Stimulated activated CD4-positive, alpha-beta T cell treated with anti-CD3 and anti-CD28 coated beads, Interleukin-2, amount 100 ng/mL, for 48 hours (primary cell): ENCODE measurements around the gene GSTO1.
"Not testable (repeated sequence)": the region's sequence is repeated elsewhere in the genome, so short reads cannot be mapped to it uniquely, and the experiment has no call there.

ENCODE experiments used
- DNase-seq, 2 donors: peaks; one replicate each; pipeline ENCODE4 v3.0.0-alpha.2; 2020

GSTO1 gene

DNA sequence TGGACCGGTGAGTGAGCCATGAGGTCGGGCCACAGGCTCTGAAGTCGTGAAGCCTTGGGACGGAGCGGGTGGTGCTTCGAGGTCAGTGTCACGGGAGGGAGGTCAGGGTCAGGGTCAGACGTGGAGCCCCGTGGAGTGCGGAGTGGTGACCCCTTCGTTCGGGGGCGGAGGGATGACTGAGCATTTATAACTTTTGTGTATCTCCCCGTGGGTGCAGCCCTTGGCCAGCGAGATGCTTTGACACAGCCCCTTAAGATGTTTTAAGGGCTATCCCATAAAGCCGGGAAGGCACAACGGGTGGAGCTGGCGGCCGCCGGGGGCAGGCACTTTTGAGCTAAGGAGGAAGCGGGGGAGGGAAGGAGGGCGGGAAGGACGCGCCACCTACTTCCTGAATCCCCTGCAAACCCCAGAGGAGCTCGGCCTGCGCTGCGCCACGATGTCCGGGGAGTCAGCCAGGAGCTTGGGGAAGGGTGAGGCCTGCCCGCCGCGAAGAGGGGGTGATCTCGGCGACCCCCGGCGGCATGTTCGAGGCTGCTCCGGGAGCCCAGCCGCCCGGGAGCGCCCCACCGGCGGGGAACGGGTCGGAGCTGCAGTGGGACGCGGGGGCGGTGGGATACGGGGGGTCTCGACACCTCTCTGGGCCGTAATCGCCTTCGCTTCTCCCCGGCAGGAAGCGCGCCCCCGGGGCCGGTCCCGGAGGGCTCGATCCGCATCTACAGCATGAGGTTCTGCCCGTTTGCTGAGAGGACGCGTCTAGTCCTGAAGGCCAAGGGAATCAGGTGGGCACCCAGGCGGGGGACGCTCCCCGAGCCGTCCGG is at the start of gene GSTO1:
TSS of gene GSTO1 (plus strand) at position 400 of the 818 bp plus-strand sequence. CDS start at position 437, 37 bp downstream.
- DNase-seq, result peak in 1 of 2 donors; percentile 41

DNA sequence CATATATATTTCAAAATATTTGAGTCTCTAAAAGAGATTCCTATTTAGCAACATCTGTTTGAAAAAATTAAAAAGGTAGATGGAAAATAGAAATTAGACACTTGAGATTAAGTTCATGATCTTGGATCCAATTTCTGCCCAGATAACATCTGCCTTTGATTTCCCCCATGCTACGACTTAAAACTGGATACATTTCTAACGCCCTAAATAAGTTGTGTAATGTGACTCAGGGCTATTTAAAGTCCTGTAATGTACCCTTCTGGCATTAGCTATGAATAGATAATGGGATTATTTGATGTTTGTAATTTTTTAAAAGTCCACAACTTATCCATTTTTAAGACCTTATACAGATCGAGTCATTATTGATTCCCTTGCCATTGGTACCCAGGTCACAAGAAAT is 46.0 kb upstream of the GSTO1 start:
- DNase-seq, result no peak

DNA sequence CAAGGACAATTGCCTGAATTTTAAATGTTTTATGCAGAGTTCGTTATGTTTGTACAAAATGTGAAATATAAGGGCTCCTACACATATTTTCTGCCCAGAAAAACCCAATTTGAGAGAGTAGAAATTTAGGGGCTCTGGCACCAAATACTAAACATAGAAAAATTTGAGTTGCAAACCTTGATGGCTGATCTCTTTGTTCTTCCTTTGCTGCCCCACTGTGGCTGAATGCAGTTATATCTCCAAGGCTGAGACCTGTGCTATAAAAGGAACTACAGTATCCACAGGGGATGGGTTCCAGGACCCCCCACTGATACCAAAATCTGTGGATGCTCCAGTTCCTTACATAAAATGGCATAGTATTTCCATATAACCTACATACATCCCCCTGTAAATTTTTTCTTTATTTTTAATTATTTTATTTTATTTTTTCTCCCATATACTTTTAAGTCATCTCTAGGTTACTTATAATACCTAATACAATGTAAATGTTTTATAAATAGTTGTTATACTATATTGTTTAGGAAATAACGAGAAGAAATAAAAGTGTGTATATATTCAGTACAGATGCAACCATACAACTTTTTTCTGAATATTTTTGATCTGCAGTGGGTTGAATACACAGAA is 45.0 kb upstream of the GSTO1 start:
- DNase-seq, result peak; percentile 11 to 17

DNA sequence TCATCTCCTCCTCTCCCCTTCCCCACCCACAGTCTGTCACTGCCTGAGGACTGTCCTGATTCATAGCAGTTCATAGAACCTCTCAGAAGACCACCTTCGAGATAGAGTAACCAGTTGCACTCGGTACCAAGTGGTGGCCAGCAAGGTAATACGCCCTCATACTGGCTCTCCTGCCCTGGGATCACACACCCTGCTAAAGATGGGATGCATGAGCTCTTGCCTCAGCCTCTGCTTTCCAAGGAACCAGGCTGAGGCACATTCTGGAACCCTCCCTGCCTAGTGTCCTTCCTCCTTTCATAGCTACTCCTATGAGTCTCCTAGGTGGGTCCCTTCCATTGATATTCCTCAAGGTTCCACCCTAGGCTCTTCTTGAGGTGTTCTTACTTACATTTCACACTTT is 38.1 kb upstream of the GSTO1 start:
- no peak for DNase-seq

DNA sequence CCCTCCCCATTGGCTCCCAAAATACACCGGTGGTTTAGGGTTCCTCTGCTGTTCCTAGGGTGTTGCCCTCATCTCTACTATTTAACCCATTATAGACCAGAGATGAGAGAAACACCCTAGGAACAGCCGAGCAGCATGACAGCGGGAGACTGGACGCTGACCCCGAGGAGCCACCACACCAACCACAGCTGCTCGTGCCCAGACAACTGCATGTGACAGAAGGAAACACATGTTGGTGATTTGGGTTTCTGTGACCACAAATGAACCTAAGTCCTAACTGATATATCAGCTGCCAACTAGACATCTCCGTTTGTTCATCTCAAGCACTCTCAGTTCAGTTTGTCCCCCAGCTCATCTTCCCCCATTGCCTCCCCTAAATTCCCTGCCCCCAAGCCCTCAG is 35.9 kb upstream of the GSTO1 start:
- DNase-seq, result no peak

DNA sequence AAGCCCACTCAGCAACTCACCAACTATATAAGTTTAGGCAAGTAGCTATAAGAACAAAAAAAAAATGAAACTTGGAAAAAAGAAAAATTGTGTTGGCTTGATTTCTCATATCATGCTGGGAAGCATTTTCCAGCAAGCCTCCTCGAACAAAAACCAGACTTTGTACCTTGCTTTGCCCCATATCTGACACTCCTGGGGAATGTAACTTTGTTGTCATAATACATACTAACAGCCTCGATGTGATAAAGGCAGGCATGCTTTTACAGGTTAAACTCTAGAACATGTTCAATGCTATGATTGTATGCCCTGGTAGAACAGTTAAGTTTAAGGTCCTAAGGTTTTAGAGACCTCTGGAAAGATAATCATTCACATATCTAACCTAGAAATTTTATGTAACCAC is 34.2 kb upstream of the GSTO1 start:
- DNase-seq, result no peak

DNA sequence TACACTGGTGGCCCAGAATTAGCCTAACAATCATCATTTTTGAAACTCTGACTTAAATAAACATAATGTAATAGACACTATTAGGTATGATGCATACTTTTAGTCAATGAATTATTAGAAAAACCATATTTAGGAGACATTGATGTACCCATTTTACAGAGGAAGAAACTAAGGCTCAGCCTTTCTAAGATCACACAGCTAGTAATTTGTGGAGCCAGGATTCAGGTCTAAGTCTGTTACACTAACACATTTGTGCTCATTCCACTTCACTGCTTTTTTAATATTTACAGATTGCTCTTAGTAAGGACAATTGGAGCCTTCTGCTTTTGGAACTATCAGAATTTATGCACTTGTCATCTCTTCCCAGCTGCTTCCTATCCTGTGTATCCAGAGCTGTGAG is 31.4 kb upstream of the GSTO1 start:
- DNase-seq, result no peak

DNA sequence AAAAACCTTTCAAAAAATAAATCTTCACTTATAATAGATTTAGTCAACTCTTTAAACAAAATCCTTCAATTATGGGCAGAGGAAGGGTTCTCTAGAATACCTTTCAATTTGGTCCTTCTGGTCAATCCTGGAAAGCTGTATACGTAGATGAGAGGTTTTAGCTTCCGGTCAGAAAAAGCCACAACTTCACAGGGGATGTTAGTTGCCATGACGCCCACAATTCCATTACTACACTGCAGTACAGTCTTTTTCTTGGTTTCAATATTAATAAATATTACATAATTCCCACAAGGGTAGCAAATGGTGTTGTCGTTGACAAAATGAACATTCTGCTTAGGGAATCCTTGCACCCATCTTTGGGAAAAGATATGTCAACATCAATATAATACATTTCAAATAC is 24.2 kb upstream of the GSTO1 start:
- no peak for DNase-seq

DNA sequence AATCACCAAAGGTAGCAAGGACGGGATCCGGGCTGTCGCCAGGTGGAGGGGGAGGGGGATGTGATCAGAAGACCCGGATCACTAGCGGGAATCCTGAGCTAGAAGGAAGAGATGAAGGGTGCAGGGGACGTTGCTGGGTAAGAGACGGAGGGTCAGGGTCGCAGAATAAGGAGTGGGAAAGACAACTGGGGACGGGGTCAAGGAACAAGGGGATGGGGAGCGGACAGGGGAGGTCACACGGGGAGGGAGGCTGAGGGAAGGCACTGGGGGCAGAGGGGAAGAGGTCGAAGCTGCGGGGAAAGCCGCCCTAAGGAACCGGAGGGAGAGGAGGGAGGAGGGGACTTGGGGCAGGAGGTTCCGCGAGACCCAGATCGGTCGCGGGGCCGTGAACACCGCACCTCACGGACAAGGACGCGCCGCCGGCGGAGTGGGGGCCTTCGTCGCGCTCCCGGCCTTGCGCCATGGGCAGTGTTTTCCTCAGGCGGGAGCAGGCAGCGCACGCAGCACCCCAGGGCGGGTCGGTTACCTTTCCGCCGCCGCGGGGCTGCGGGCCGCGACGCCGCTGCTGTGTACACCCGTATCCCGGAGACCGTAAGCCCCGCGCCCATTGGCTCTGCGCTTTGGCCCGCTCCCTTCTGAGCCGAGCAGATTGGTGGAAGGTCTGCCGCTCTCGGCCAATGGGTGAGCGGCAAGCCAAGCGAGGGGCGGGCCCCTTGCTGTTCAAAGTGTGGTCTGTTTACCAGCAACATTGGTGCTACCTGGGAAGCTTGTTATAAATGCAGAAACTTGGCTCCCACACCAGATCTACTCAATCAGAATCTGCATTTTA is 22.7 kb upstream of the GSTO1 start, which contains the start of gene CFAP43:
TSS of gene CFAP43 (minus strand) at position 581 of the 829 bp plus-strand sequence. CDS start at position 463, 118 bp downstream.
- DNase-seq, result peak; percentile 99

DNA sequence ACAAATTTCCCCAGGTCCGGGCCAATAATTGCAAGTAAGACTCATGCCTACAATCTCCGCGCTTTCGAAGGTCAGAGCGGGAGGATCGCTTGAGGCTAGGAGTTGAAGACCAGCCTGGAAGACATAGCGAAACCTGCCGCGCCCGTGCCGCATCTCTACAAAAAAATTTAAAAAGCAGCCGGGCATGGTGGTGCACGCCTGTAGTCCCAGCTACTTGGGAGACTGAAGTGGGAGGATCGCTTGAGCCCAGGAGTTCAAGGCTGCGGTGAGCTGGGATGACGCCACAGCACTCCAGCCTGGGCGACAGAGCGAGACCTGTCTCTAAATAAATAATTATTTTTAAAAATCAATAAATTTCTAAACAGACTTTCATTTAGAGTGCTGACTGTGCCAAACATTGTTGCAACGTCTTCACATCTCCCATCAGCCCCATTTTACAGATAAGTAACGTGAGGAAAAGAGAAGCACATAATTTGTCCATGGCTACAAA is 22.0 kb upstream of the GSTO1 start:
- DNase-seq, result no peak

DNA sequence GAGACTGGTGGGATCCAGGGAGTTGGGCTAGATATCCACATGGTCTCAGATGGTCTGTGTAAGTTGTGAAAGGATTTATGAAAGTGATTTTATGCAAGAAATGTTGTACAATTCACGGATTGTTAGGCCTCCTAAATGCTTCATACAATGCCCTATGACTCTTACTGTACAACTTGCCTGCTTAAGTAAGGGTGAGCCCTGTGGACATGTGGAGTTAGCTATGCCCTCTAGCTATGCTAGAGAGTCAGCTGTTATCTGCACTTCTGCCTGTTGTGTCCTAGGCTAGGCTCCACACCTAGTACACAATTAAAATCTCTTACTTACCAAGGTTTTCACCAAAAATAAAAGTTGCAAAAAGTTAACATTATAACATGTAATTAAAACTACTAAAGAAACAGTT is 20.9 kb upstream of the GSTO1 start:
- DNase-seq, result no peak

DNA sequence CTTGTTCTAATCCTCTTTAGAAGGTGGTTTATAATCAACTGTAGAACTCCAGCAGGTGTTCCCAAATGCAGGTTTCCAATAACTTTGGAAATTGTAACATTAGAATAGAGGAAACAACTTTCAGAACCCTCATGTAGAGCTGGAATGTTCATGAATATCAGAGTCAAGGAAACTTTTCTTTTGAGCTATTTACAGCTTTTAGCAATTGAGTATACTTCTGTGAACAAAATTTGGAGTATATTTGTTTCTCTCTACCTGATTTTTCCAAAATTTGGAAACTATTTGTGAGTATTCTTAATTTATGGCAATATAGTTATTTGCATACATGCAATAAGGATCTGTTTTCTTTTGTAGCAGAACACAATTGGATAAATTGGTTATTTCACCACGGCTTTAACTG is 19.8 kb upstream of the GSTO1 start:
- DNase-seq, result no peak

DNA sequence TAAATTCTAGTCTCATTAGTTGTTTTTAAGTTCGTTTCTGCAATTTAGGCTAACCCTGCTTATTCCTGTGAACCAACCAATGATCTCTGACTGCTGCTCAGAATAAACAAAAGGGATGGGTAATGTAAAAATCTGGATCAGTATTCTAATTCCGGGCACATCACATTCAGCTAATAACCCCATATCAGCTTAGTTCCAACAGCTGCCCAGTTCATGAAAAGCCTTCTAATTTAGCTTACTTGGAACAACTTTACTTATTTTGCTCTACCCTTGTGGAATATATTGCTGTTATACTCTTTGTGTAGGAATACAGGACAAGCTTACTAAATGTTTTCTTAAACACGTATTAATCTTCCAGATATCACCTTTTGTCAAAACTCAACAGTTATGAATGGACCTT is 18.9 kb upstream of the GSTO1 start:
- no peak for DNase-seq

DNA sequence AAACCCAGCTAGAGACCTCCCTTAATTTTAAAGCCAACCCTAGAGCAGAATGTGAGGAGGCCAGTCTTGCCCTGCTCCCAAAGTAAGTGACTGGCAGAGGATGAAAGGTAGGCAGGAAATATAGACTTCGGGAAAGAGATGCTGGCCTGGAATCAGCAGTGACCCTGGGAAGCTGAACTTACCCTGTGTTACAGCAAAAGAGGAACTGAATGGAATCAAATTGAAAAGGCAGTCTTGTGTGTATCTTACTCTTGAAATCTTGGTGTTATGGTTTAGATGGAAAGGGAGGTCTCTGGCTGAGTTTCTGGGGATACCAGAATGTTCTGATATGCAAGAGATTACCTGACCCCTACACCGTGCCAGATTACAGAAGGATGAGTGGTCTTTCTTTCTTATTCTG is 14.6 kb upstream of the GSTO1 start:
- DNase-seq, result no peak

DNA sequence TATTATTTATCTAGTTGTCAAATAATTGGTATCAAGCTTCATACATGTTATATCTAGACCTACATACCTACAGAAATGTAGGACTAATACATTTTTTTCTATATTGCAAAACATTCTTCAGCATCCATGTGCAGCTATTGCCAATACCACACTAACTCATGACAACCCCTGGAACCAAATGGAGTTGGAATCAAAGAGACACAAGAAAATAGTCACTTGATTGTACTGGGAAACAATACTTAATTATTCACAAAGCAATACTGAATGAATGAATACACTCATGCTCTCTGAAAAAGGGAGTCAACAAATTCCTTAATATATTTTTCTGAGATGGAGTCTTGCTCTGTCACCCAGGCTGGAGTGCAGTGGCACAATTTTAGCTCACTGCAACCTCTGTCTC is 12.1 kb upstream of the GSTO1 start:
- DNase-seq, result no peak

DNA sequence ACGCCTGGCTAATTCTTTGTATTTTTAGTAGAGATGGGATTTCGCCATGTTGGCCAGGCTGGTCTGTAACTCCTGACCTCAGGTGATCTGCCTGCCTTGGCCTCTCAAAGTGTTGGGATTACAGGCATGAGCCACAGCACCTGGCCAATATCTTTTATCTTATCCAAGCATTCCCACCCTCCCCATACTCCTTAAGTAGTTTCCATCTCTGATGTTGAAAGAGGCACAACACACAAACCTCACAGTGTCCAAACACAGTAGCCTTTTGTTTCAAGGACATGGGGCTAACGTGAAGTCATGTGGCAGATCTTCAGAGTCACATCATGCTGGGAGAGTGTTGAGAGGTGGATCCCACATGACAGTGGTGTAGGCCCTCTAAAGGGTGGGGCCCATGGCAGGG is 11.7 kb upstream of the GSTO1 start:
- not testable (repeated sequence) for DNase-seq

DNA sequence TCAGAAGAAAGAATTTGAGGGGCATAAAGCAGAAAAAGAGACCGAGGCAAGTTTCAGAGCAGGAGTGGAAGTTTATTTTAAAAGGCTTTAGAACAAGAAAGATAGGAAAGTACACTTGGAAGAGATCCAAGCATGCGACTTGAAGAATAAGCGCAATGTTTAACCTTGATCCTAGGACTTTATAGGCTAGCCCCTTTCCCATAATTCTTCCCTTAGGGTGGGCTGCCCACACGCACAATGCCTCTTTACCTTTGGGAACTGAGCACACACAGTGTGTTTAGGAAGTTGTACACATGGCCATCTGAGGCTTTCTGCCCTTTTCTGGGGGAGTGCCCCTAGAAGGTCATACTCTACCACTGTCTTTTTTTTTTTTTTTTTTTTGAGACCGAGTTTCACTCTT is 11.2 kb upstream of the GSTO1 start:
- DNase-seq, result no peak

DNA sequence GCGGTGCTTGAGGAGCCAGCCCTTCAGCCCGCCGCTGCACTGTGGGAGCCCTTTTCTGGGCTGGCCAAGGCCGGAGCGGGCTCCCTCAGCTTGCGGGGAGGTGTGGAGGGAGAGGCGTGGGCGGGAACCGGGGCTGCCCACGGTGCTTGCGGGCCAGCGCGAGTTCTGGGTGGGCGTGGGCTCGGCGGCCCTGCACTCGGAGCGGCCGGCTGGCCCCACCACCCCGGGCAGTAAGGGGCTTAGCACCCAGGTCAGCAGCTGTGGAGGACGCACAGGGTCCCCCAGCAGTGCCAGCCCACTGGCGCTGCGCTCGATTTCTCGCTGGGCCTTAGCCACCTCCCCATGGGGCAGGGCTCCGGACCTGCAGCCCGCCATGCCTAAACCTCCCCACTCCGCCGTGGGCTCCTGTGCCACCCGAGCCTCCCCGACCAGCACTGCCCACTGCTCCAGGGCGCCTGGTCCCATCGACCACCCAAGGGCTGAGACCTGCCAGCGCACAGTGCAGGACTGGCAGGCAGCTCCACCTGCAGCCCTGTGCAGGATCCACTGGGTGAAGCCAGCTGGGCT is 9.5 kb upstream of the GSTO1 start:
- DNase-seq, result no peak

DNA sequence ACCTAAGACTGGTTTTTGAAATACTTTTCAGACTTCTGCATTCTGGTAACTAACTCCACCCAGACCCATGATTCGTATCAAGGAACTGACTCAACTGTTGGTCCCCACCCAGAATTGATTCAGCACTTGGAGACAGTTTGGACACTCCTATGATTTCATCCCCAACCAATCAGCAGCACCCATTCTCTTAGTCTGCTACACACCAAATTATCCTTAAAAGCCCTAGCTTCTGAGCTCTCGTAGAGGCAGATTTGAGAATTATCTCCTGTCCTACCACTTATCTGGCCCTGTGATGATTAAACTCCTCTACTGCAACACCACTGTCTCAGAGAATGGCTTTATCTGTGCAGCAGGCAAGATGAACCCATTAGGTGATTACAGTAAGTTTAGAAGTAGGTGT is 7.7 kb upstream of the GSTO1 start:
- DNase-seq, result no peak

DNA sequence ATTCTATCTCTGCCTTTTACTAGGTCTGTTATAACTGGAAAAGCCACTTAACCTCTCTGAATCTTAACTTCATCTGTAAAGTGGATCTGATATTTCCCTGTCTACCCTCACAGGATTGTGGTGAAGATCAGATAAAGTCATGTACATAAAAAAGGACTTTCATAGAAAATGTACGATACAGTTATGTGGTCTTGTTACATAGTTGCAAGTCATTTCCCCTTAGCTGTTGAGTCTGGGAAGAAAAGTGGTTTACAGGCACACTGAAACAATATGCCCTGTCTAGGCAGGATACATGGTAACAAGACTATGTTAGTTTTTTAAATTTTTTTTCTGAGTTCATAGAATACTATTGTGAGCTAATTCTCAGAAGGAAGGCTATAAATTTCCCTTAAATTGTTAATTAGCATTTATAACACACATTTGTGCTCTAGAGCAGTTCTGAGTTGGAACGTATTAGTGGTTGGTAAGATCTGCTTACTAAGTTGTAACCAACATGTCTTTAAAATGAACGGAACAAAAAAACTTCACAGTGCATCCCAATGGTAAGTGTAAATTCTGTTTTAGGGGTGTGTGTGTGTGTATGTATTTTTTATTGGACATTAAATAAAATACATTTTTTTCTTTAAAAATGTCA is 7.1 kb upstream of the GSTO1 start:
- DNase-seq, result no peak

DNA sequence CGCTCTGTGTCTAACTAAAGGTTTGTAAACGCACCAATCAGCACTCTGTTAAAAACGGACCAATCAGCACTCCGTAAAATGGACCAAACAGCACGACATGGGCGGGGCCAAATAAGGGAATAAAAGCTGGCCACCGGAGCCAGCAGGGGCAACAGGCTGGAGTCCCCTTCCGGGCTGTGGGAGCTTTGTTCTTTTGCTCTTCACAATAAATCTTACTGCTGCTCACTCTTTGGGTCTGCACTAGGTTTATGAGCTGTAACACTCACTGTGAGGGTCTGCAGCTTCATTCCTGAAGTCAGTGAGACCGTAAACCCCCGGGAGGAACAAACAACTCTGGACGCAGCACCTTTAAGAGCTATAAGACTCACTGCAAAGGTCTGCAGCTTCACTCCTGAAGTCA is 5.8 kb upstream of the GSTO1 start:
- DNase-seq, result not testable (repeated sequence)

DNA sequence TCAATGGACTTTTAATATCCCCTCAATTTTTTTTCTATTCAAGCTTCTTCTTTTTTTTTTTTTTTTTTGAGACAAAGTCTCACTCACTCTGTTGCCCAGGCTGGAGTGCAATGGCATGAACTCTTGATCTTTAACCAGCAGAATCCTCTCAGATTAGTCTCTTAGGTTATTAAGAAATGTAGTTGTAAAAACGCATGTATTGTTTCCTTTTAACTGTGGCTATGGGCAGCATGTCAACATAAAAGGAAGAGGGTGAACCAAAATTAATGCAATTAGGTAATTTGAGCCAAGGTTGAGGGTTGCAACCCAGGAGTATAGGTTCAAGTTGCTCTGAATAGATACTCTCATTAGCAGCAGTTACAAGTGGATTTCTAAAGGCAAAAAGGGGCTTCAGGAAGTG is 4.3 kb upstream of the GSTO1 start:
- DNase-seq, result no peak

DNA sequence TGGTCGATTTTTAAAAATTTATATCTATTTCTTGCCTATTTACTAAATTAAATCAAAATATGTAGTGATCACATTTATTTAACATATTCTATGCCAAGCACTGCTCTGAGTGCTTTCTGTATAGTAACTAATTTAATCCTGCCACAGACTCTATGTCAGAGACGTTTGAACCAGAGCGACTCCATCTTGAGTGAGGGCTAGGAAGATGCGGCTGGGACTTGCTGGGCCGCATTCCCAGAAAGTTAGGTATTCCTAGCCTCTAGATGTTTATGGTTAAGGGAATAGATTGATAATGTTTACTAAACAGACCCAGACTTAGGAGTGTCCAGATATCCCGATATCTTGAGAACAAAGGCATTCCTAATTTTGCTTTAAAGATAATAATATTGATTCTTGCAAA is 3.2 kb upstream of the GSTO1 start:
- DNase-seq, result no peak
